ENCODE data around the gene DIO3.

DNA sequence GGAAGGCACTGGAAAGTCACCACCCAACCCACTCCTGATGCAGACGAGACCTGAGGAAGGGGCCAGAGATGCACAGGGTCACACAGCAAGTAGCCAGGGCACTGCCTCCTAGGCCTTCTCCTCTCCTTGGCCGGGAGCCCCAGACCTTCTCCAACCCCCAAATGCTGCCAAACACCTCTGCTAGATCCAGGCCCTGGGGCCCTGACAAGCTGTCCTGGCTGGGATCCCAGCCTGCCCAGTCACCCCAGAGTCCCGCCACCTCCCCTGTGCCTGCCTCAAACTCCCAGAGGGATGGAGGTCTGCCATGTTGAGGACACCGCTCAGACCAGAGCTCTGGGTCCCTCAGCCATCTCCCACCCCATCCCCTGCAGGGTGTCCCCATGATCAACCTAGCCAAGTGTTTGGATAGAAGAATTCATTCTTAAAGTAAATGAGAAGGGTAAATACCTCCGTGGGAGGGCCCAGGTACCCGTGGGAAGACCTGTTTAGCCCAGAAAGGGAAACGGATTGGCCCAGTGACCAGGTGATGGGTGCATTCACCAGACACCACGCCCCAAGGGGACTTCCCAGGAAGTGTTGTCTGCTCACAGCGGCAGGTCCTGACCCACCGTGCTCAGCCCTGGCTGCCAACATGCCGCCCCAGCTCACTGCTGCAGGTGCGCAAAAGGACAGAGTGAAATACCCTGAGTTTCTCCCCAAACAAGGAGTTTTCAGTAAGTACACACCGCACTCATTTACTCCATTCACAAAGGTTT is 4.6 kb upstream of the DIO3 start:
- TF ChIP-seq TAF1 (IDR thresholded peaks at IDR 0.05; ENCODE audit: borderline replicate concordance, insufficient read depth, low read length) (no peak), REST (IDR thresholded peaks at IDR 0.05; ENCODE audit: insufficient read depth in 1 of 2, low read depth in 2 of 2, low read length in 2 of 2) (no peak)

Data from PFSK-1 (cell line).